ENCODE measurements around the gene DCC.

Gene DCC

GRCh38 chr18:52394602-52395001 is 54.6 kb downstream of the DCC start:
- no peaks in the 10 kb centered on the region for H3K36me3 ChIP-seq (ENCODE audit: control insufficient read depth, insufficient read depth, low read length)
- H3K4me3 ChIP-seq (replicated peaks; ENCODE audit: low read depth, low read length), result no peak overlapping the region; the same call in 1 of the 2 replicates
- H3K27me3 ChIP-seq (replicated peaks; ENCODE audit: control insufficient read depth, insufficient read depth, low read length), result no peaks in the 10 kb centered on the region
- DNase-seq (ENCODE audit: extremely low read depth, insufficient read length), result peak; percentile 46
- TF ChIP-seq CTCF (IDR thresholded peaks at IDR 0.05; ENCODE audit: insufficient read depth, low read length, poor library complexity, severe bottlenecking), result no peak

- peak; percentile 44 for DNase-seq (ENCODE audit: extremely low read depth, insufficient read length)
- H3K27me3 ChIP-seq (replicated peaks; ENCODE audit: control insufficient read depth, insufficient read depth, low read length), result no peaks in the 10 kb centered on the region
- H3K4me3 ChIP-seq (replicated peaks; ENCODE audit: low read depth, low read length), result peak overlapping the region; percentile 32; the same call in 1 of the 2 replicates
- TF ChIP-seq CTCF (IDR thresholded peaks at IDR 0.05; ENCODE audit: insufficient read depth, low read length, poor library complexity, severe bottlenecking), result no peak
- H3K36me3 ChIP-seq (ENCODE audit: control insufficient read depth, insufficient read depth, low read length), result no peaks in the 10 kb centered on the region
These were observed 55.3 kb downstream of the DCC start for GRCh38 chr18:52395146-52395852.

- no peak for DNase-seq (ENCODE audit: extremely low read depth, insufficient read length)
- Histone ChIP-seq H3K4me3 (replicated peaks; ENCODE audit: low read depth, low read length) (no peak overlapping the region), H3K36me3 (ENCODE audit: control insufficient read depth, insufficient read depth, low read length) (no peaks in the 10 kb centered on the region), H3K27me3 (replicated peaks; ENCODE audit: control insufficient read depth, insufficient read depth, low read length) (no peaks in the 10 kb centered on the region)
- TF ChIP-seq CTCF (IDR thresholded peaks at IDR 0.05; ENCODE audit: insufficient read depth, low read length, poor library complexity, severe bottlenecking), result no peak
These were observed 61.2 kb downstream of the DCC start for GRCh38 chr18:52401236-52401635.

- Histone ChIP-seq H3K27me3 (replicated peaks; ENCODE audit: control insufficient read depth, insufficient read depth, low read length) (no peaks in the 10 kb centered on the region), H3K36me3 (ENCODE audit: control insufficient read depth, insufficient read depth, low read length) (no peaks in the 10 kb centered on the region), H3K4me3 (replicated peaks; ENCODE audit: low read depth, low read length) (no peak overlapping the region)
- no peak for DNase-seq (ENCODE audit: extremely low read depth, insufficient read length)
- no peak for TF ChIP-seq CTCF (IDR thresholded peaks at IDR 0.05; ENCODE audit: insufficient read depth, low read length, poor library complexity, severe bottlenecking)
These were observed 62.8 kb downstream of the DCC start for GRCh38 chr18:52402814-52403213.

- no peaks in the 10 kb centered on the region for H3K27me3 ChIP-seq (replicated peaks; ENCODE audit: control insufficient read depth, insufficient read depth, low read length)
- no peaks in the 10 kb centered on the region for H3K36me3 ChIP-seq (ENCODE audit: control insufficient read depth, insufficient read depth, low read length)
- no peak overlapping the region for H3K4me3 ChIP-seq (replicated peaks; ENCODE audit: low read depth, low read length)
- DNase-seq (ENCODE audit: extremely low read depth, insufficient read length), result no peak
- TF ChIP-seq CTCF (IDR thresholded peaks at IDR 0.05; ENCODE audit: insufficient read depth, low read length, poor library complexity, severe bottlenecking), result no peak
These were observed 63.5 kb downstream of the DCC start for GRCh38 chr18:52403291-52404021.

All from GM06990 (cell line).